Stimulated activated CD8-positive, alpha-beta memory T cell treated with anti-CD3 and anti-CD28 coated beads, Interleukin-7, amount 100 ng/mL, for 4 hours (primary cell): ENCODE results near the gene RANBP17.
"Not testable (repeated sequence)": the region's sequence is repeated elsewhere in the genome, so short reads cannot be mapped to it uniquely, and the experiment has no call there.

Experiments
- DNase-seq, 2 donors: peaks; one replicate each; pipeline ENCODE4 v3.0.0-alpha.2; 2020; ENCODE audit warnings: low read depth in 2 of 2

Gene RANBP17

DNA sequence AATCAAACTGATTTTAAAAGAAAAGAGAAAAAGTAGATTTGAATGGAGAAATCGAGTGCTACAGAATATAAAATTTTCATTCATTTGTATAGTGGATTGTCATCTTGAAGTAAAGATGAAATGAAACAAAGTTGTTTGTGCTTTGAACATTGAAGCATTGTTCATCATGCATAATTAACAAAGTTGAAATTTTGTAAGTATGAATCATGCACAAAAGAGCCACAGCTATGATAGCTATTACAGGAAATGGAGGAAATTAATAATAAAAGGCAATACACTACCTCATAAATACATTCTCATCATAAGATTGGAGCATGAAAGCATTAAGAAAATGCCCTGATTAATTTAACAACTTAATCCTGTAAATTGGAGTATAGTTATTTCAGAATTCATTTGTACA is 293.8 kb downstream of the RANBP17 start:
- no peak for DNase-seq

DNA sequence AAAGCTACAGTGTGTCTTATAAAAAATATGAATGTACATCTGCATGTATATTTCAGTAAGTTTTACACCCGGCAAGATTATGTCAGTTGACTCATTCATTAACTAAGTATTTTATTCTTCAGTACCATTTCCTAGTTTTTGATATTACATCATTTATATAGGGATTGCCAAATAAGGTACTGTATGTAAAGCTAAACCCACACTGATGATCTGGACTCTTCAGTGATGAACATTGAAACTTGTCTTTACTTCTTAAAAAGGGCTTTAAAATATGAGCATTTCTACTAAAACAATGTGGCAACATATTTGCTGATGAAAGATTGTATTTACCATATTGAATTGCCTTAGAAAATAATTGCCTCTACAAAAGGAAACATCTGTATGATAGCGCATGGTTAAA is 295.5 kb downstream of the RANBP17 start:
- DNase-seq = no peak

DNA sequence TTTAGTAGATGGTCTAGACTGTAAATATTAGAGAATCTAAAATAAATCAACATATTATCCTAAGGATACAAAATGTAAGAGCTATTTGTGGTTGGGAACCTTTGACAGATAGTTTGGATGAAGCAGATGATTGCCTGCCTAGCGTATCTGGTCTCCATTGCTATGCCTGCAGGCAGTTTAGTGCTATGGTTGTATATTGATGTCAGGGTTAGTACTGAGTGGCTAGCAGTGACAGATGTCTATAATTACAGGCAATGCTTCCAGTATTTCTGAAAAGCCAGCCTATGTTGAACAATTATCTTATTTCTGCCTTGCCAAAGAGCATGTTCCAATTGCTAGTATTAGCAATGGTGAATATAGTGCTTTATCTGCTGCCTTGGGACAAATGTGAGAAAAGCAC is 296.0 kb downstream of the RANBP17 start:
- DNase-seq = no peak

DNA sequence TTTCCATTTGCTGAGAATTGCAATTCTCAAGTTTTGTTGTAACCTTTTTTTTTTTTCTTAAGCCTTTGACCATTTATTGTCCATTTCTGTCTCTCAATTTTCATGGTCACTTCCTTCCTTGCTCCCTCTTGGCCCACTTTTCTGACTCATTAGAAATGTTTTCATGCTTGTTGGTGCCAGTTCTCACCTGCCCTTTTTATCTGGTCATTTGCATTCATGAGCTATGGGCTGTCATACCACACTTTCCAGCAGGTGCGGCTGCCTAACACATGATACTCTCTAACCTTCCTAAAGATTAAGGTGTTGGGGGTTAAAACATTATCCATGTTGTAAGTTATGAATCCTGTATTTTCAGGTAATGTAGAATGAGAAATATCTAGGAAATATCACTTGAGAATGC is 296.8 kb downstream of the RANBP17 start:
- DNase-seq = no peak

DNA sequence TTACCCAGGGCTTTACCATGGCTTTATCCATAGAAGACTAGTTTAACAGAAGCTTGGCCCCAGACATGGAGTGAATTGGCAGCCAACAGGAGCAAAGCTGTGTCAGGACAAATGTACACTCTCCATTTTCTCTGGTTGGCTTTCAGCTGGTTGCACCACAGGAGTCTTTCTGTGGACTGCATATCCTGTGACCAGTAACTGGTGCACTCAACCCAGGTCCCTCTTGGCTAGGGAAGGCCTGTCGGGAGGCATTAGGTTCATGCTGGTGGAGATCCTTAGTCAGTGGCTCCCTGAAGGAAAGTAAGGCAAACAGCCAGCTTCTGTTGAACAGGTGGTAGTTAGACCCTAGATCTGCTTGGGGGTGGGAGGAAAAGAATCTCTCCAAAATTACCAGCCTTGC is 300.3 kb downstream of the RANBP17 start:
- DNase-seq = no peak

DNA sequence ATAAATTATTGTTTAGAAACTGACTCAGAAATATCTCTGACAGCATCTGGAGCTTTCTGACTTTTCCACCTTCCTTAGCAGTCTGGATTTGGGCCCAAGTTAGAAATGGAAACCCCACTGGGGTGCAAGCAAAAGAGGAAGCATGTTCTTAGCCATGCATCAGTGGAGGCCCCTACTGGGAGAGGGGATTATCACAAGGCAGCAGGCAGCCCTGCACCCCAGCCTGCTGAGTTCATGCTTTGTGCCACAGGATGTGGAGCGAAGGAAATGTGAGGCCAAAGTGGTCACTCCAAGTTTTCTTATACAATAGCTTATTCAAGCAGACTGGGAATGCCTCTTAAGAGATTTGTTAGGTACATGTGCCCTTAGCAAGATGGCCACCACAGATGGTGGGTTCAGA is 300.8 kb downstream of the RANBP17 start:
- no peak for DNase-seq

DNA sequence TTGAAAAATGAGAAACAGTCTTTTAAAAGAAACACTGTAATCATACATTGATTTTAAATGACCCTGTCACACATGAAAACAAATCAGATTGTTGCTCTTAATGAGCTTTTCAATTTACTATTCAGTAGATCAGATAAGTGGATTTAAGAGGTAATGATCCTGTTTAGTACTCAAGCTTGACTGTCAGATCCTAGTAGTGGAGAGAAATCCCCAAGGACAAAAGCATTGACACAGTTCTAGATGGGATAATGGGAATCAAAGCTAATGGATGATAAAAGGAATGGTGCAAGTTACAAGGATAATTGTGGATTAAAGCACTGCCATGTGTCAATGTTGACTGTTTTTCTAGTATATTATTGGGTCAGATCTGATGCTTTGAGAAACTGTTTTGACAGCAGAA is 304.9 kb downstream of the RANBP17 start:
- DNase-seq = no peak

DNA sequence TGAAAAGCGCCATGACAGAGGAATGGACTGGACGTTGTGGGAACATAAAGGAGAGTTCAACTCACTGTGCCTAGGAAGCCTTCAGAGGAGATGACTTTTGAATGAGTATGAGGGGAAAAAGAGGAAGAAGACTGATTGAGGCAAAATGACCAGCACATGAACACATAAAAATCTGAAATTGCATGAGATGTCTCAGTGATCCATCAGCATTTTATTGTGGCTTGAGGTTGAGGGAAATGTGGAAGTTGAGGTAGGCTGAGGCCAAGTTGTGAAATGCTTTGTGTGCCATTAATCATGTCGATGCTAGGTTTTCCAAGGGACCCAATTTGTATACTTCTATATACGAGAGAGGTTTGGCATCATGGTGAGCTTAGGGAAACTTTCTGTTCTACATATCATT is 306.4 kb downstream of the RANBP17 start:
- DNase-seq = no peak

DNA sequence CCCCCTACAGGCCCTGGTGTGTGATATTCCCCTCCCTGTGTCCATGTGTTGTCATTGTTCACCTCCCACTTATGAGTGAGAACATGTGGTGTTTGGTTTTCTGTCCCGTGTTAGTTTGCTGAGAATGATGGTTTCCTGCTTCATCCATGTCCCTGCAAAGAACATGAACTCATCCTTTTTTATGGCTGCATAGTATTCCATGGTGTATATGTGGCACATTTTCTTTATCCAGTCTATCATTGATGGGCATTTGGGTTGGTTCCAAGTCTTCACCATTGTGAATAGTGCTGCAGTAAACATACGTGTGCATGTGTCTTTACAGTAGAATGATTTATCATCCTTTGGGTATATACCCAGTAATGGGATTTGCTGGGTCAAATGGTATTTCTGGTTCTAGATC is 313.1 kb downstream of the RANBP17 start:
- not testable (repeated sequence) for DNase-seq

DNA sequence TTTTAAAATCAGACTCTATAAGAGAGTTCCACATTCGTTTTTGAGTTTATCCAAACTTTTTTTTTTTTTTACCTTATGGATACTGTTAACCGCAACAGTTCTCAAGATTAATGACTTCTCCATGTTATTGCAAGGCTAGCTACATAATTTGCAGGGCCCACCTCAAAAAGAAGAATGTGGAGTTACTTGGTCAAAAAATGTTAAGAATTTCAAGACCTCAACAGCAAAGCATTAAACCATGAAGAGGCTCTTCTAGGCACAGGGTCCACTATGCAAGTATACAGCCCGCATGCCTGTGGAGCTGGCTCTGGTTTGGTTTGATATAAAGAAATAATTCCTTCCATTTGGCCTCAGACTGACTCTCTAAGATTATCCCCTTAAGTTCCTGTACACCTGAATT is 313.9 kb downstream of the RANBP17 start:
- no peak for DNase-seq

DNA sequence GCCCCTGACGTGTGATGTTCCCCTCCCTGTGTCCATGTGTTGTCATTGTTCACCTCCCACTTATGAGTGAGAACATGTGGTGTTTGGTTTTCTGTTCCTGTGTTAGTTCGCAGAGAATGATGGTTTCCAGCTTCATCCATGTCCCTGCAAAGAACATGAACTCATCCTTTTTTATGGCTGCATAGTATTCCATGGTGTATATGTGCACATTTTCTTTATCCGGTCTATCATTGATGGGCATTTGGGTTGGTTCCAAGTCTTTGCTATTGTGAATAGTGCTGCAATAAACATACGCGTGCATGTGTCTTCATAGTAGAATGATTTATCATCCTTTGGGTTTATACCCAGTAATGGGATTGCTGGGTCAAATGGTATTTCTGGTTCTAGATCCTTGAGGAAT is 316.4 kb downstream of the RANBP17 start:
- DNase-seq = not testable (repeated sequence)

DNA sequence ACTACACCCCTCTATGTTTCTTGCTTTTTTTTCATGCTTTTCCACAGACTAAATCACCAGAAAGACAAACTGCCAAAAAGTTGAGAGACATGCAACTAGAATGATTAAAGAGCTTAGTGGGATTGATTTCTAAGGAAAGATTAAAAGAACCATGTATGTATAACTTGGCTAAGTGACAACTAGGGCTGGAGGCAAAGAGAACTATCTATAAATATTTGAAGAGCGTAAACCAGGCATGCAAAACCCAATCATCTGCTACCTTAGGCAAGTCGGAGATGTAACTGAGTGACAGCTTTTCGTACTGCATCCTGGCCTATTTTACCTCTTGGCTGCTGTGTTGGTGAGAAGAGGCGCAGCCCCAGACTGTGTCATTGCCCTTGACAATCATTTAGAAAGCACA is 326.2 kb downstream of the RANBP17 start:
- DNase-seq = no peak

DNA sequence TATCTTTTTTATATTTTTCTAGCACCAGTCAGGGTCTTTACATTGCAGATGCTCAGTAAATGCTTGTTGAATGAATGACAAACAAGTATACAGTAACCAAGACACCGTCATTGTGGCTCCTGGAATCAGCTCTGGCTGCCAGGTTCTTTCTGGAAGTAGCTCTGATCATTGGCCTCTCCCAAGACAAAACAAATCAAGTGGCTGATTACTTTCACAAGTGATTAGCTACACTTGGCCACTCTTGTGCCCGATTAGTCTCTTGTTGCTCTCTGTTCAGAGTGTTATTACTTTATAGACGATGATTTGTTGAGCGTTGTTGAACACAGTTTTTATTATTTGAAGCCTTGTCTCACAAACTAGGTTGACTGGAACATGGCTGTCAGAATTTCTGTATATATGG is 327.6 kb downstream of the RANBP17 start:
- no peak for DNase-seq

DNA sequence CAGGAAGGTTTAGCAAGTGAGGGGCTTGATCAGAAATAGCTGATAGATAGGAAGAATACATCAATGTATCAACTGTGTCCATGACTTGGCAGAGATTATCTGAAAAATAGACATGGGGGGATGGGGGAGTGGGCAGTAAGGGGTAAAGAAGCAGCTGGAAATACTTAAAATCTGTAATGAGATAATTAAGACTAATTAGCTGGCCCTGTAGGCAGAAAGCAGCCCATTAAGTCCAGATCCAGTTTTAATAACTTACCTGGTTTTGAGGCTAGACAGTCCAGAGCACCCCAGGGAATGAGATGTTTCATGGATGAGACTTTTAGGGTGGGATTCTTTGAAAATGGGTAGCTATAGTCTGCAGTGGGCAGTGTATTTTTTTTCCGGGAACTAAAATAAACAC is 330.3 kb downstream of the RANBP17 start:
- DNase-seq = no peak

DNA sequence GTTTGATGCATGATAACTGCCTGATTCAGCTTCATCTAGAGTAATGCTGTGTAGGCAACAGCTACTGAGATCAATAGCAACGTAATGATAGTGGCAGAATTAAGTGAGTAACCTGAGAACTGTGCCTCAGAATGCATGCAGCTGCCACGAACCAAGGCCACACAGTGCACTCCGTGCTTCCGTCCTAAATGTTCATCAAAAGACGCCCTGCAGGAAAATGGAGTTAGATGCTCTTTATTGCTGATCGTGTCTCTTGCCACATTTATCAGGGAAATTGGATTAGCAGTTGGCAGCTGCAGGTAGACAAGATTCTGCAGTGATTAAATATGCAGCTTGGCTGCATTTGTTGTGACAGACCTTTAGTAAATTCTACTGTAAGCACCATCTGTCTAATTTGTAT is 339.5 kb downstream of the RANBP17 start:
- DNase-seq = no peak

DNA sequence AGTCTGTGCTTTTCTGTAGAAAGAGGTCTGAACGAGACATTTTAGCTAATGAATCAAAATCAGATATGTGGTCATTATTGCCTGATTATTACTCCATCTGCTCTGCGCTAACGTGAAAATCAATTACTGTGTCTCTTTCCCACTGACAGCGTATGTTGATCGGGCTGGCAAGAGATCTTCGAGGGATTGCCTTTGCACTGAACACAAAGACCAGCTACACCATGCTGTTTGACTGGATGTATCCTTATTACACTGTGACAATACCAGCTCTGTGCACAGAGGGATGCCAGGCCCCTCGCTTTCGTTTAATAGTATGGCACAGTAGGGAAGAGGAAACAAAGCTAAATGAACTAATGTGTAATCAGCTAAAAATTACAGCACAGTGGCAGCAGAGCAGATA is 343.6 kb downstream of the RANBP17 start:
- no peak for DNase-seq

DNA sequence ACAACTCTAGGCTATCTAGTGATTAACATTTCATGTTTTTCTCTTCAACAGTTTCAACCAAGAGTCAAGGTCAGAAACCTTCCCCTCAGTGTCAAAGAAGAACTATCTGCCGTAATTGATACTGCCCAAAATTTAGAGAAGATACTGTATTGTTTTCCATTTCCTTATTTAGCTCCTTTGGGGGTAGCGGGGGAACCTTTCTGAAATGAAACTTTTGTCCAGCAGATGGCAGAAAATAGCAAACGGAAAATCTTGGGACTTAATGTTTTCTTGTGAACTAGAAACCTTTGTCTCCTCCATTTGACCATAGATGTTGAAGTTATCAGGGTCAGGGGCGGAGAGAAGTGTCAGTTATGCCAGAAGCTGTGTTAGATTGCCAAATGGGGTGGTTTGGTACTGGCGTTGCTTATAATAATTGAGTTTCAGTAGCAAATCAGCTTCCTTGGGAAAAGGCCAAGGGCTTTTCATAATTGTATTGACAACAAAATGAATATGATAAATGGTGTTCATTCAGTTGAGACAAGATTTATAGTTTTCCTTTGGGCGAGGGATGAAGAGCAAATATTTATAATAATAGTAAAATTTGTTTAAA is 345.5 kb downstream of the RANBP17 start:
- no peak for DNase-seq

DNA sequence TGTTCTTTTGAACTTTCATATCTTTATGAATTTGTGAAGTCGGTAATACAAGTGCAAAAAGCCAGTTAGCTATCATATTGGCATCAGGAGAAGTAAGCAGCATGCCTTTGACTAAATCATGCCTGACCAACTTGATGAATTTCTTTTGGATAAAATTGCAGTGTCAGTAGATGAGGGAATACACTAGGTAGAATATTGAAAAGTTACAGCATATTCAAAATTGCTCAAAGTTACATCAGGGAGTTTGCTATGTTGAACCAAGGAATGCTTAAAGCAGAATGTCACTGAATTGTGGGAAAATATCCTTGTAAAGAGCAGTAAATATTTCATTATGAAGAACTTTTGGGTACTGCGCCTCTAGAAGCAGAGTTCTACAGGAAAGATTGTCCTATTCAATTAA is 360.1 kb downstream of the RANBP17 start:
- no peak for DNase-seq

DNA sequence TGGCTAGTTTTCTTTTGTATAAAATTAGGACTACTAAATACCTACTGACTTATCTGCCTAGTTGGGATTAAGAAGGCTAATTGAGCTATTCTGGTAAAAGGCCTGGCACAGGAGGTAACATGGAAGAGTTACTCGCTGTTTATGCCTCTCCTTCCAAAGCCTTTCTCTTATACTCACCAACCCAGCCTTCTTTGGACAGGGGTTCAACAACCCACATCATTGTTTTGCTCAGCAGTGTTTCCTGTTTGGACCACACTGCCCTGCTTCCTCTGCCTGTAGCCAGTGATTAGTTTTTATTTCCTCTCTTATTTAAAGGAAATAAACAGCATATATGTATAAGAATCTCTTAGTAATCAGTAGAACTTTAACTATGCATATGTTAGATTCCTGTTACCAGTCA is 362.1 kb downstream of the RANBP17 start:
- DNase-seq = no peak

DNA sequence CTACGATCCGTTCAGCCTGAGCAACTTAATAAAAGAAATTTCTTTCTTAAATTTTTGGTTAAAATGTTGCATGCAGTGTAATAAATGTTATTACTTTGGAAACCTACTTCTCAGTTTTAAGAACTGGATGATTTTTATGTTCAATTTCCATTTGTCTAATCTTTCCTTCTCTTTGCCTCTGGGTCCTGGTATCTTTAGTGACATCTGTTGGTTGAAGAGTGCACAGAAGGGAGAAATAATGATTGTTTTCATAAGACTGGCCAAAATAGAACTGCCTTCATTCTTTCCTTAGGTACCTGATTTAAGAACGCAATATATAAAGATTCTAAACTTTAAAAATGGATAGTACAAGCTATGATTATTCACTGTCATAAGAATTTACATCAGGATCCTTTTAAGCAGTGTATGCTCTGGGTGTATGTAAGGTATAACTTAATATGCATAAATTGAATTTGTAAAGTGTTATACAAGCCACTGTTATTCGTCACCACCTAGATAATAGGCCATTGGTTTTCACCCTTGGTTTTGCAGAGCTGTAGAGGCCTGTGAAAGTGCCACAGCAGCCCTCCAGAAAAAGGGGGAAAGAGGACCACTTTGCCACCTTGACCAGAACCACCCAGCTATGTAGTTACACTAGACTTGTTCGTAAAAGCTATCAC is 364.4 kb downstream of the RANBP17 start:
- DNase-seq = no peak

DNA sequence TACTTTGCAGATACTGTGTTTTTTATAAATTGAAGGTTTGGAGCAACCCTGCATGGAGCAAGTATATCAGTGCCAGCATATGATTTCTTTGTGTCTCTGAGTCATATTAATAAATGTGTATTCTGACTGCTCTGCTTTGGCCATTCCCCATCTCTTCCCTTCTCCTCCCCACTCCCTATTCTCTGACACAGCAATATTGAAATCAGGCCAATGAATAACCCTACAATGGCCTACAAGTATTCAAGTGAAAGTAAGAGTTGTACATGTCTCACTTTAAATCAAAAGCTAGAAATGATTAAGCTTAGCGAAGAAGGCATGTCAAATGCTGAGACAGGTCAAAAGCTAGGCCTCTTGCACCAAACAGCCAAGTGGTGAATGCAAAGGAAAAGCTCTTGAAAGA is 365.0 kb downstream of the RANBP17 start:
- no peak for DNase-seq

DNA sequence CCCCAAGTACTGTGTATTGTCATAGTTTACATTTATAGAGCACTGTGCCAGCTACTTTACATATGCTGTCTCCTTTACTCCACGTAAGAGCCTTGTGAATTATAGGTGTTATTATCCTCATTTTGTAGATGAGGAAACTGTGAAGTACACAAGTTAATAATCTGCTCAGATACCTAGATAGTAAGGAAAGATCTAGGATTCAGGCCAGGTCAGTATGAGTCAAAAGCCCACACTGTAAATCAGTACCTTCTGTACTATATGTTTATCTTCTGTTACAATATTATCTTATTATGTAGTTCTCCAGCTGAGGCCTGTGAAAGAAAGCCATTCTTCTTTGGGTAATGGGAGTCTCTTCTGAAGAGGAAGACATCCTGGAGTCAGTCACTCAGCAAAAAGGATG is 374.8 kb downstream of the RANBP17 start:
- no peak for DNase-seq

DNA sequence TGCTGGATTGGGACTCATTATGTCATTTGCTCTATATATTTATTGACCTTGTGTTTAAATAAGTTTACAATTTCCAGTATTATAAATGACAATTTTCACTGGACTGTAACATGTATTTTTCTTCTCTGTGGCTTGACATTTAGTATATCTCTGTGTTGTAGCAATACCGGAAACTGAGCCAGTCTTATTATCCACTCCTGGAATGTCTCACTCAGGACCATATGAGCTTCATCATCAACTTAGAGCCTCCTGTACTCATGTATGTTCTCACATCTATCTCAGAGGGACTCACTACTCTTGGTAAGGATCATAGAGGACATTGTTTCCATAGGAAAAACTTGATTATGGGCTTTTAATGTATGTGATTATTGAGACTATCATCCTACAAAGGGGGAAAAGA is 380.7 kb downstream of the RANBP17 start:
- DNase-seq = no peak

DNA sequence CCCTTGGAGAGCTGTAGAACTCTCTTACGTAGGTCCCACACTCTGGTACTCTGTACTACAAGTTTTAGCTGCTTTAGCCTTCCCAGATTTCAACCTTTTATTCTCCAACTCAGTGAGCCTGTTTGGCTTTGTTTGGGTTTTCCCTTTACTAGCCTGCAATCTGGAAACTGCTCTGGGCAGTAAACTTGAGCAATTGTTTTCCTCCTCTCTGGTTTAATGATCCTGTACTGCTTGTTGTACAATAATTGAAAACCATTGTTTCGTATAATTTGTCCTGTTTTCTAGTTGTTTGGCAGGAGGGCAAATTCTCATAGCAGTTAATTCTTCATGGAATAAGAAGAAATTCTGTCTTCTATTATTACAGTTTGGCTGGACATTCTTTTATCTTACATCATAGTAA is 384.4 kb downstream of the RANBP17 start:
- DNase-seq = no peak
